AG09319 (cell line): Measurements from ENCODE around the gene SYNPO.

Source experiments
- DNase-seq: peaks from one replicate; pipeline ENCODE4 v3.0.0-alpha.2; 2010; ENCODE audit warnings: low read depth; ENCODE audit errors: extremely low read depth
- CTCF ChIP-seq: IDR thresholded peaks from 2 replicates; pipeline ENCODE4 v1.5.1; 2011; ENCODE audit warnings: low read depth, mild to moderate bottlenecking, inconsistent platforms, low read length, moderate library complexity

SYNPO gene

GRCh38 chr5:150614661-150615060, 25.8 kb upstream of the SYNPO start:
- no peak for DNase-seq
- no peak for TF ChIP-seq CTCF

- TF ChIP-seq CTCF = no peak
- no peak for DNase-seq
Measured at GRCh38 chr5:150615141-150615699, 25.2 kb upstream of the SYNPO start.

GRCh38 chr5:150616024-150616470, 24.4 kb upstream of the SYNPO start:
- DNase-seq = no peak
- TF ChIP-seq CTCF = no peak

- no peak for DNase-seq
- TF ChIP-seq CTCF = no peak
Measured at GRCh38 chr5:150616506-150616905, 24.0 kb upstream of the SYNPO start.

- no peak for DNase-seq
- no peak for TF ChIP-seq CTCF
Measured at GRCh38 chr5:150618163-150618562, 22.3 kb upstream of the SYNPO start.

- no peak for TF ChIP-seq CTCF
- DNase-seq = no peak
Measured at GRCh38 chr5:150618588-150619281, 21.7 kb upstream of the SYNPO start.

- no peak for DNase-seq
- no peak for TF ChIP-seq CTCF
Measured at GRCh38 chr5:150619359-150620230, 20.9 kb upstream of the SYNPO start.
